ENCODE results near the gene TSHZ2. TPM values are rescaled to one million over a fixed set of nuclear protein-coding genes. Genes with fewer than 3 reads are reported as not detected.
A peak's percentile ranks its signal among the peaks of the same experiment; 100 is the strongest.

The TSHZ2 gene
- total RNA-seq, 1 donor from 2014 or later = 1.6 TPM

DNA sequence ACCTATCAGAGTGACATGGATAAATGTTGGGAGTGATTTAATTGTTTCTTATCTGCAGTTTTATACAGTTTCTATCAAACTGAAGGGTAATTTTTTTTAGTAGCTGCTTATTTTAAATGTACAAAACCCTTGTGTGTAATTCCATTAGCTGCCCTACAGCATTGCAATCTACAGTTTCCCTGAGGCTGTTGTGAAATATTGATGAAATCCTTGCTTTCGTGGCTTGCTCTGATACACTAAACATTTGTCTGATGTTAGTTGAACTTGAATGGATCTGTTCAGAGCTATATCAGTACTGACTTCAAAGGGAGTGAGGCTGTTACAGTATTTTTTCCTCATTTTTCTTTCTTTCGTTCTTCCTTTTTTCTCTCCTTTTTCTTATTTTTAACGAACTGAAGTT, 255.4 kb downstream of the TSHZ2 start:
- DNase-seq (ENCODE audit: low read depth) (no peak), FAIRE-seq (no peak)
- Histone ChIP-seq H3K36me3 (ENCODE audit: control insufficient read depth, insufficient read depth, low read length) (no peaks in the 10 kb centered on the region), H3K27me3 (ENCODE audit: control insufficient read depth, insufficient read depth, low read length) (no peaks in the 10 kb centered on the region), H3K4me3 (ENCODE audit: low read depth, low read length) (no peak overlapping the region)
- TF ChIP-seq, protein P1, sequence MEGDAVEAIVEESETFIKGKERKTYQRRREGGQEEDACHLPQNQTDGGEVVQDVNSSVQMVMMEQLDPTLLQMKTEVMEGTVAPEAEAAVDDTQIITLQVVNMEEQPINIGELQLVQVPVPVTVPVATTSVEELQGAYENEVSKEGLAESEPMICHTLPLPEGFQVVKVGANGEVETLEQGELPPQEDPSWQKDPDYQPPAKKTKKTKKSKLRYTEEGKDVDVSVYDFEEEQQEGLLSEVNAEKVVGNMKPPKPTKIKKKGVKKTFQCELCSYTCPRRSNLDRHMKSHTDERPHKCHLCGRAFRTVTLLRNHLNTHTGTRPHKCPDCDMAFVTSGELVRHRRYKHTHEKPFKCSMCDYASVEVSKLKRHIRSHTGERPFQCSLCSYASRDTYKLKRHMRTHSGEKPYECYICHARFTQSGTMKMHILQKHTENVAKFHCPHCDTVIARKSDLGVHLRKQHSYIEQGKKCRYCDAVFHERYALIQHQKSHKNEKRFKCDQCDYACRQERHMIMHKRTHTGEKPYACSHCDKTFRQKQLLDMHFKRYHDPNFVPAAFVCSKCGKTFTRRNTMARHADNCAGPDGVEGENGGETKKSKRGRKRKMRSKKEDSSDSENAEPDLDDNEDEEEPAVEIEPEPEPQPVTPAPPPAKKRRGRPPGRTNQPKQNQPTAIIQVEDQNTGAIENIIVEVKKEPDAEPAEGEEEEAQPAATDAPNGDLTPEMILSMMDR (IDR thresholded peaks at IDR 0.05; ENCODE audit: insufficient read depth, low read length, severe bottlenecking) = no peak

DNA sequence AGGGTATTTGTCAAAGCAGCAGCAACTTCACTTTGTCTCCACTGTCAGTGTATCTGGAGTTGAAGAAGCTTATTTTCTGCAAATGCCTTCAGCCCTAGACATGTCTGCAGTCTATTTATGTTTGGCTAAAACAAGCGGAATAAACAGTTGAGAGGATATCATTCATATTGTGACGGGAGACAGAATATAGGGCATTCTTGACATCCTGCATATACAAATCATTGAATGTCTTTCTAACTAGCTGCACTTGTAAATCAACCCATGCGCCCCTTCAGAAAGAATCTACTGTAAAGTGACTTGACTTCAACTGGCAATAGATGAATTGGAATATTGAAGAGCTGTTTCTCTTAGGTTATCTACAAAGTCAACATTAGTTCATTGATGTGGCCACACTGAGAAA, 258.9 kb downstream of the TSHZ2 start:
- Histone ChIP-seq H3K4me3 (ENCODE audit: low read depth, low read length) (no peak overlapping the region), H3K36me3 (ENCODE audit: control insufficient read depth, insufficient read depth, low read length) (no peaks in the 10 kb centered on the region), H3K27me3 (ENCODE audit: control insufficient read depth, insufficient read depth, low read length) (no peaks in the 10 kb centered on the region)
- FAIRE-seq (no peak), DNase-seq (ENCODE audit: low read depth) (no peak)
- TF ChIP-seq, protein P1 (IDR thresholded peaks at IDR 0.05; ENCODE audit: insufficient read depth, low read length, severe bottlenecking) = no peak

DNA sequence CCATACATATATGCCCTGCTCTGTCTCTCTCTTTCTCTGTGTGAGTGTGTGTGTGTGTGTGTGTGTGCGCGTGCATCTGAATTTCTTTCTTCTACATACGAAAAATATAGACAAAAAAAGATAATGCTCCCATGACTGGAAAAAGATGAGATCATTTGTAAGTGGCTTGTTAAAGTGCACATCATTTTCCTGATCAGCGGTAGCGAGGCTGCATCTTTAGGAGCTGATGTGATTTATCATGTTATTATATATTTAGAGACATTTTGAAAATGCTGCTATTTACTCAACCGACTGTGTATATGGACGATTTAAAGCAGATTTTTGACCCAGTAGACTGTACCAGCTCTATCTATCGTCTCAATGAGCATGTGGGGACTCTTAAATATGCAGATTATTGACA, 265.3 kb downstream of the TSHZ2 start:
- H3K36me3 ChIP-seq (ENCODE audit: control insufficient read depth, insufficient read depth, low read length) = no peaks in the 10 kb centered on the region
- no peak for DNase-seq (ENCODE audit: low read depth)
- TF ChIP-seq, protein P1 (IDR thresholded peaks at IDR 0.05; ENCODE audit: insufficient read depth, low read length, severe bottlenecking) = no peak
- FAIRE-seq = no peak
- no peak overlapping the region for H3K4me3 ChIP-seq (ENCODE audit: low read depth, low read length)
- no peaks in the 10 kb centered on the region for H3K27me3 ChIP-seq (ENCODE audit: control insufficient read depth, insufficient read depth, low read length)

DNA sequence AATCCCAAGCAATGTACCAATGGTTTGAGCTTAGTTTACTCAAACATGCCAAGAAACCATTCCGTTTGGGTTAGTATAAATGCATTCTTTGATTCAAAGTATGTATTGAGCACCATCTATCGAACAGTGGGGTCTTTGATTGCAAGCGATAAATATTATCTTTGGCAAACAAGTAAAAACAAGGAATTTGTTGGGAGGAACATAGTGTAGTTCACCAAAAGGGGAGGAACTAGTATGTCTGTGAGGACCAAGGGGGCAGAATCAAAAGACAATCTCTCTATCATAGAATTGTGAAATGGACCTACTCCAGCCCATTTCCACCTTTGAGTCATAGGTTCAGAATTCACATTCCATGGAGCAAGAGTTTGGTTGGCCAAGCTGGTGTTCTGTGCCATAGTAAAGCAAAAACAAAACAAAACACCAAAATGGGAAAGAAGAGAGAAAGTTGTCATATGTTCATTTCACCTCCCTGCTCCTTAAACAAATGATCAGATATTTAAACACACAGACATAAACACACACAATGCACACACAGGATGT, 266.0 kb downstream of the TSHZ2 start:
- DNase-seq (ENCODE audit: low read depth) (no peak), FAIRE-seq (no peak)
- Histone ChIP-seq H3K27me3 (ENCODE audit: control insufficient read depth, insufficient read depth, low read length) (no peaks in the 10 kb centered on the region), H3K36me3 (ENCODE audit: control insufficient read depth, insufficient read depth, low read length) (no peaks in the 10 kb centered on the region), H3K4me3 (ENCODE audit: low read depth, low read length) (no peak overlapping the region)
- TF ChIP-seq, protein P1 (IDR thresholded peaks at IDR 0.05; ENCODE audit: insufficient read depth, low read length, severe bottlenecking) = no peak

DNA sequence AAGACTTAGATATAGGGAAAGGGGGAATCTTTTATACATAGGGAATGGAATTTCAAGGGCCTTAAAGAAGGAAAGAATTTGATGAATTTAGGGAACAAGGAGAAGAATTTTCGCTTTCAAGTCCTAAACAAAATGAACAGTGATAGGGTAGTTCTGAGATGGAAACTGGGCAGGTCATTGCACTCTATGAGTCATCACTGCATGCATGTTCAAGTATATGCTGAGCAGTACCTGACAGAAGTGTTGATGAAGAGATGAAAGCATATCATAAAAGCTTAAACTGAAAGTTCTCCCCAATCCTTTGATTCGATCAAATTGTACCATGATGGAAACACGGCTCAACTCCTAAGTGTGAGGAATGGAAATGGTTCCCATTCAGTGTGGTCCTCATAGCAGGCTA, 271.0 kb downstream of the TSHZ2 start:
- DNase-seq (ENCODE audit: low read depth) = peak; percentile 19
- no peaks in the 10 kb centered on the region for H3K27me3 ChIP-seq (ENCODE audit: control insufficient read depth, insufficient read depth, low read length)
- no peak overlapping the region for H3K4me3 ChIP-seq (ENCODE audit: low read depth, low read length)
- TF ChIP-seq, protein P1 (IDR thresholded peaks at IDR 0.05; ENCODE audit: insufficient read depth, low read length, severe bottlenecking) = no peak
- no peaks in the 10 kb centered on the region for H3K36me3 ChIP-seq (ENCODE audit: control insufficient read depth, insufficient read depth, low read length)
- FAIRE-seq = no peak

DNA sequence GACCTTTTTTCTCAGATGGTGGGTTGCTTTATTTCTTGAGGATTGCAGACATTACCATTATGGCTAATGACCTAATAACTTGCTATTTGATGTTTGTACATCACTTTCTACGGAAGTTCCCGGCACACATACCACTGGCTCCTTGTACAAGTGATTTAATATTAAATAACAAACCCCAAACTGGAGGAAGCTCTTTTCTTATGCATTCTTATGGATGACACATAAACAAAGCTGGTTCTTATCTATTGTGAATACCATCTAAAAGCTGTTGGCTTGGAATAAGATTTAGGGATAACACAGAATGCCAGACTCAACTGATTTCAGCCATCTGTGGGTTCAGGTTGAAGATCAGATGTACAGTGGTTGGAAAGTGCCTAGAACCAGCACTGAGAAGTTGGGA, 272.6 kb downstream of the TSHZ2 start:
- FAIRE-seq = no peak
- H3K27me3 ChIP-seq (ENCODE audit: control insufficient read depth, insufficient read depth, low read length) = no peaks in the 10 kb centered on the region
- TF ChIP-seq, protein P1 (IDR thresholded peaks at IDR 0.05; ENCODE audit: insufficient read depth, low read length, severe bottlenecking) = no peak

More for the DNA sequence above, 272.6 kb downstream of the TSHZ2 start:
- Histone ChIP-seq H3K4me3 (ENCODE audit: low read depth, low read length) (no peak overlapping the region), H3K36me3 (ENCODE audit: control insufficient read depth, insufficient read depth, low read length) (no peaks in the 10 kb centered on the region)
- DNase-seq (ENCODE audit: low read depth) = no peak
